Right ventricle myocardium inferior (tissue), 1 donor: ENCODE results near the gene ZDHHC8. TPM values are rescaled to one million over a fixed set of nuclear protein-coding genes. Genes with fewer than 3 reads are reported as not detected.
"Not testable (repeated sequence)": the region's sequence is repeated elsewhere in the genome, so short reads cannot be mapped to it uniquely, and the experiment has no call there.

ENCODE experiments used
- ATAC-seq: fragments of 200-7000 bp; cut with Tn5 transposase; one replicate; pipeline ENCODE4 v1.9.1; 2020; ENCODE audit warnings: mild to moderate bottlenecking, moderate library complexity
- DNase-seq: peaks from one replicate; pipeline ENCODE4 v3.0.0; 2021; ENCODE audit errors: missing footprints
- intact Hi-C: fragments of 100-400 bp; cut with DNase I; formaldehyde crosslinking; loops from one replicate; pipeline ENCODE4 v1.11.0; 2022
- total RNA-seq: library from RNA; stranded (reverse); fragmentation: NEBNext Ultra II Directional; extraction: Animal tissue kit (Norgen Biotek cat#: 25700); gene quantifications from one replicate; pipeline ENCODE4 v1.2.1, GENCODE V29; 2021
- donor health status: DM: no; HTN: yes; CAD: no; lungs with severe emphysema.

The ZDHHC8 gene
- total RNA-seq, 1 donor from 2014 or later: 44.4 TPM

GRCh38 chr22:20148414-20148813, 16.8 kb downstream of the ZDHHC8 start:
- intact Hi-C loops: no loop called here
- ATAC-seq (no peak), DNase-seq (no peak)

GRCh38 chr22:20149257-20150250, 17.9 kb downstream of the ZDHHC8 start:
- DNase-seq (no peak), ATAC-seq (no peak)
- intact Hi-C loops: no loop called here

- DNase-seq (no peak), ATAC-seq (no peak)
- intact Hi-C loops: no loop called here
These were observed 19.0 kb downstream of the ZDHHC8 start, which contains the start of gene CCDC188 for GRCh38 chr22:20150381-20151275. CCDC188 (minus strand) TSS chr22:20151055; CDS start chr22:20150986, 69 bp downstream.

- intact Hi-C loops: no loop called here
- ATAC-seq (no peak), DNase-seq (no peak)
These were observed 19.6 kb downstream of the ZDHHC8 start for GRCh38 chr22:20151276-20151588.

- intact Hi-C loops: no loop called here
- ATAC-seq (no peak), DNase-seq (no peak)
These were observed 20.9 kb downstream of the ZDHHC8 start for GRCh38 chr22:20152464-20152890.

GRCh38 chr22:20153945-20154344, 22.3 kb downstream of the ZDHHC8 start:
- intact Hi-C loops: no loop called here
- no peak for ATAC-seq
- DNase-seq: no peak

GRCh38 chr22:20154602-20155187, 23.1 kb downstream of the ZDHHC8 start:
- intact Hi-C loops: no loop called here
- ATAC-seq: no peak

GRCh38 chr22:20155330-20156041, 23.9 kb downstream of the ZDHHC8 start:
- ATAC-seq (no peak), DNase-seq (no peak)
- intact Hi-C loops: no loop called here

More at GRCh38 chr22:20154602-20155187, 23.1 kb downstream of the ZDHHC8 start:
- no peak for DNase-seq

- DNase-seq (no peak), ATAC-seq (no peak)
- intact Hi-C loops: no loop called here
These were observed 24.4 kb downstream of the ZDHHC8 start for GRCh38 chr22:20156042-20156389.

- DNase-seq (peak; percentile 86), ATAC-seq (peak; percentile 60)
- intact Hi-C loops: loop anchor here (1.0 kb wide), 2 partner anchors 111 to 128 kb away; partner anchors contain the start of gene RTN4R
These were observed 25.2 kb downstream of the ZDHHC8 start for GRCh38 chr22:20156611-20157429.

GRCh38 chr22:20157430-20158183, 26.0 kb downstream of the ZDHHC8 start:
- intact Hi-C loops: loop anchor here (1.0 kb wide), 2 partner anchors 111 to 128 kb away; partner anchors contain the start of gene RTN4R
- DNase-seq (no peak), ATAC-seq (no peak)

- no peak for DNase-seq
- no peak for ATAC-seq
- intact Hi-C loops: no loop called here
These were observed 26.9 kb downstream of the ZDHHC8 start for GRCh38 chr22:20158391-20159036.

GRCh38 chr22:20159076-20159475, 27.5 kb downstream of the ZDHHC8 start:
- no peak for ATAC-seq
- intact Hi-C loops: no loop called here
- no peak for DNase-seq

GRCh38 chr22:20159531-20159930, 27.9 kb downstream of the ZDHHC8 start:
- DNase-seq, intact Hi-C loops, ATAC-seq: not testable (repeated sequence)

- ATAC-seq: no peak
- no peak for DNase-seq
- intact Hi-C loops: no loop called here
These were observed 28.4 kb downstream of the ZDHHC8 start for GRCh38 chr22:20160041-20160440.

- intact Hi-C loops: no loop called here
- ATAC-seq (no peak), DNase-seq (no peak)
These were observed 33.3 kb downstream of the ZDHHC8 start for GRCh38 chr22:20164863-20165262.
